GM19372 (cell line): ENCODE data around the gene BCAN.
"Not testable (repeated sequence)": the region's sequence is repeated elsewhere in the genome, so short reads cannot be mapped to it uniquely, and the experiment has no call there.

Source experiments
- ATAC-seq: cut with Tn5 transposase; IDR thresholded peaks from one replicate; pipeline ENCODE4 v1.9.1; 2021; ENCODE audit warnings: mild to moderate bottlenecking, low read depth, moderate library complexity; ENCODE audit not compliant: unreplicated experiment

BCAN gene, protein sequence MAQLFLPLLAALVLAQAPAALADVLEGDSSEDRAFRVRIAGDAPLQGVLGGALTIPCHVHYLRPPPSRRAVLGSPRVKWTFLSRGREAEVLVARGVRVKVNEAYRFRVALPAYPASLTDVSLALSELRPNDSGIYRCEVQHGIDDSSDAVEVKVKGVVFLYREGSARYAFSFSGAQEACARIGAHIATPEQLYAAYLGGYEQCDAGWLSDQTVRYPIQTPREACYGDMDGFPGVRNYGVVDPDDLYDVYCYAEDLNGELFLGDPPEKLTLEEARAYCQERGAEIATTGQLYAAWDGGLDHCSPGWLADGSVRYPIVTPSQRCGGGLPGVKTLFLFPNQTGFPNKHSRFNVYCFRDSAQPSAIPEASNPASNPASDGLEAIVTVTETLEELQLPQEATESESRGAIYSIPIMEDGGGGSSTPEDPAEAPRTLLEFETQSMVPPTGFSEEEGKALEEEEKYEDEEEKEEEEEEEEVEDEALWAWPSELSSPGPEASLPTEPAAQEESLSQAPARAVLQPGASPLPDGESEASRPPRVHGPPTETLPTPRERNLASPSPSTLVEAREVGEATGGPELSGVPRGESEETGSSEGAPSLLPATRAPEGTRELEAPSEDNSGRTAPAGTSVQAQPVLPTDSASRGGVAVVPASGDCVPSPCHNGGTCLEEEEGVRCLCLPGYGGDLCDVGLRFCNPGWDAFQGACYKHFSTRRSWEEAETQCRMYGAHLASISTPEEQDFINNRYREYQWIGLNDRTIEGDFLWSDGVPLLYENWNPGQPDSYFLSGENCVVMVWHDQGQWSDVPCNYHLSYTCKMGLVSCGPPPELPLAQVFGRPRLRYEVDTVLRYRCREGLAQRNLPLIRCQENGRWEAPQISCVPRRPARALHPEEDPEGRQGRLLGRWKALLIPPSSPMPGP

DNA sequence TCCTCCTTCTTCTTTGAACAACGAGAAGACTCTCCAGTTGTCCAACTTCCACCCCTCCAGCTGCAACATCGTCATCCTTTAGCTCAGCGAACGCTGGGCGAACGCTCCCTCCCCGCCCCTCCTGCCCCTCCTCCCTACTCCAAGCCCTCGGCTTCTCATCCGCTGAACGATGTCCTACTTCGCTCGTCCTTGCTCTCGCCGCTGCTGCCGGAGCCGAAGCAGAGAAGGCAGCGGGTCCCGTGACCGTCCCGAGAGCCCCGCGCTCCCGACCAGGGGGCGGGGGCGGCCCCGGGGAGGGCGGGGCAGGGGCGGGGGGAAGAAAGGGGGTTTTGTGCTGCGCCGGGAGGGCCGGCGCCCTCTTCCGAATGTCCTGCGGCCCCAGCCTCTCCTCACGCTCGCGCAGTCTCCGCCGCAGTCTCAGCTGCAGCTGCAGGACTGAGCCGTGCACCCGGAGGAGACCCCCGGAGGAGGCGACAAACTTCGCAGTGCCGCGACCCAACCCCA lies at the start of gene BCAN:
Gene BCAN, plus strand, starts transcription at position 357 of the 504 bp plus-strand sequence. CDS start 3,938 bp downstream, outside the sequence.
- ATAC-seq: no peak

DNA sequence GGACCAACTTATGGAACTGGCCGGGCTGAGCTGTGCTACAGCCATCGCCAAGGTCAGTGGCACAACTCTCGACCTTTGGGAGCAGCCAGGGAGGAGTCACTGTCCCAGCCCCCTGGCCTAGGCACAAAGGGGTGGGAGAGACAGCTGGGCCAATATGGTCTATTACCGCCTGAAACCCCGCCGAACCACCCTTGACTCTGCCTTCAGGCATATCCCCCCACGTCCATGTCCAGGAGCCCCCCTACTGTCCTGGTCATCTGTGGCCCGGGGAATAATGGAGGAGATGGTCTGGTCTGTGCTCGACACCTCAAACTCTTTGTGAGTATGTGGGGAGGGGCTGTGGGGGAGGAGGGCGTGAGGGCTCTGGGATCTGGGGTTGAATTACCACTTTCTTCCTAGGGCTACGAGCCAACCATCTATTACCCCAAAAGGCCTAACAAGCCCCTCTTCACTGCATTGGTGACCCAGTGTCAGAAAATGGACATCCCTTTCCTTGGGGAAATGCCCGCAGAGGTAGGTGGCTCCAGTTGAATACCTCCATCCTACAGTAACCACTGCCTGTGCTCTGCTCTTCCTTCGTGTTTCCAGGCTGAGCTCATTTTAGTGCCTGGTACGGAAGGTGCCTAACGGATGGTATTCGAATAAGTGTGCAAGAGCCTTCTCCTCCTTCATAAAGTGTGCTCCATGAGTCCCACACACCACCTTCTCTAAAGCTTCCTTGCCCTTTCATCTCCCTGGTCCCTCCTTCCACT lies 49.6 kb upstream of the BCAN start:
- no peak for ATAC-seq

DNA sequence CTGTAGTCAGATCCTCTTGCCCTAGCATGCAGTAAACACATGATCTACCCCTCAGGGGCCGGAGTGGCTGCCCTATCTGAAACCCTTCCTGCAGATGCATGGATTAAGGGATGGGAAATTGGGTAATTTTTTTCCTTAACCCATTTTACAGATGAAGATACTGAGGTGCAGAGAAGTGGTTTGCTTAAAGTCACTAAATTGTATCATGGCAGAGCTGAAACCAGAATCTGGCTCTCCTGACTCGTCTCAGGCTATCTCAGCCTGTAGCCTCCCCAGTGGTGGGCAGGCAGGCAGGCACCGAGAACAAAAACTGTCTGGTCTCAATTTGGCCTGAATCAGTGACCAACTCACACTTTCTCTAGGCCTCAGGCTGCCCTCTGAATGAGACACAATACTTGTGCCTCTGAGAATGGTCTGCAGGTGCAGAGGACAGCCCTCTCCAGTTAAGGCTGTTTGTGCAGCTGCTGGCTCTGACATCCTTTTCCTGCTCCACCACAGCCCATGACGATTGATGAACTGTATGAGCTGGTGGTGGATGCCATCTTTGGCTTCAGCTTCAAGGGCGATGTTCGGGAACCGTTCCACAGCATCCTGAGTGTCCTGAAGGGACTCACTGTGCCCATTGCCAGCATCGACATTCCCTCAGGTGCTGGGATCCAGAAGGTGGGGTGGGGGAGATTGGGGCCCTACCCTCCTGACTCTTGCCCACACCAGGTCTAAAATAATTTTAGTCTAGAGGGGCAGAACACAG lies 48.8 kb upstream of the BCAN start:
- no peak for ATAC-seq

DNA sequence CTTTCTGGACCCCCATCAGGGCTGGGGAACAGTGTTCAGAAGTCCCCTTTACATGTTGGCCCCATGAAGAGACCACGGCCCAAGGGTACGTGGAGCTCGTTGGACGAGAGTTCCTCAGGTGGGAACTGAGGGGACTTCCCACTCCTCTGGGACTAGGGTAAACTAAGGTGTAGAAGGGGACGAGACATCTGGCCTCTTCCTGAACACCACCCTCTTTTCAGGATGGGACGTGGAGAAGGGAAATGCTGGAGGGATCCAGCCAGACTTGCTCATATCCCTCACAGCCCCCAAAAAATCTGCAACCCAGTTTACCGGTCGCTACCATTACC lies 48.3 kb upstream of the BCAN start:
- no peak for ATAC-seq

DNA sequence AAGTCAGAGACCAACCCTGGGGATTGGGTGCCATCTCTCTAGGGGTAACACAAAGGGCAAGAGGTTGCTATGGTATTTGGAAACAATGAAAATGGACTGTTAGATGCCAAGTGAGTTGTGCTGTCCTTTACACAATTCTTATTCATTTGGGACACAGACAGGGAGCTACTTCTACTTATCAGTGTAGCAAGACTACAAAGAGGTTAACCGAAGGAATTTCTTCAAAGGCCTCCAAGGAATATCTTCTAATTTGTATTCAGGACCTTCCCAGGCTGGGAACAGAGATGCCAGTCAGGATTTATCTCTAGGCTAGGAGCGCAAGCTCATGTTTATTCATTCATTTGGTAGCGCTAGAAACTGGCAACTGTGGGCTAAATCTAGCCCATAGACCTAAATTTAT lies 47.7 kb upstream of the BCAN start:
- ATAC-seq: no peak

DNA sequence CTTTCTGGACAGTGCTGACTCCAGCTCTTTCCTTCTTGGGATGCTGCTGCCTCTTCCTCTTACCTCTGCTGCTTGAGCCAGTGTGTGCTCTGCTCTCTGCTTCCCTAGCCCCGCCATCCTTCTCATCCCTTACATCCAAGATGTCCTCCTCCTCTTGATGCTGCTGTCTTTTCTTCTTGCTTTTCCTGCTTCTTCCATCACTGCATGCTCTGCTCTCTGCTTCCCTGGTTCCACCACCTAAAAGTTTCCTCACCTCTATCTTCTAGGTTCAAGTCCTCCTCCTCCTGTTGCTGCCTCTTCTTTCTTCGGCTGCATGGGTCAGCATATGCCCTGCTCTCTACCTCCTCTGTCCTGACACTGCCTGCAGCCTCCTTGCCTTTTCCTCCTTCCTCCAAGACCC lies 46.9 kb upstream of the BCAN start:
- no peak for ATAC-seq

DNA sequence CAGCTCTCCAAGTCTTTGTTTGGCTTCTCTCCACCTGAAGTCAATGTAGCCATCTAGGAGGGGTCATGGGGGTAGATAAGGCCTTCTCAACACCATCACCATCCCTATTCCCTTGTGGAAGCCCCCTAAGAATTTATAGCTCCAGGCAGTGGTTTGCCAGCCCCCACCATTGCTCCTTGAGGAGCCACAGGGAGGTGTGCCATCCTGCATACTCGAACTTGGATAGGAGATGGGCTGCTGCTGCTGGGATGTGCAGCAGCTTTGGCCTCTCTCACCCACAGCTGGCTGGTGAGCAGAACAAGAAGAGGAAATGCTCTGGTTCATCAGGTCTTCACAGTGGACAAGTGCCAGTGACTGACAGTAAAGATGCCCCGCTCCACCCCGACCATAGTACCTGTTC lies 45.5 kb upstream of the BCAN start:
- no peak for ATAC-seq

DNA sequence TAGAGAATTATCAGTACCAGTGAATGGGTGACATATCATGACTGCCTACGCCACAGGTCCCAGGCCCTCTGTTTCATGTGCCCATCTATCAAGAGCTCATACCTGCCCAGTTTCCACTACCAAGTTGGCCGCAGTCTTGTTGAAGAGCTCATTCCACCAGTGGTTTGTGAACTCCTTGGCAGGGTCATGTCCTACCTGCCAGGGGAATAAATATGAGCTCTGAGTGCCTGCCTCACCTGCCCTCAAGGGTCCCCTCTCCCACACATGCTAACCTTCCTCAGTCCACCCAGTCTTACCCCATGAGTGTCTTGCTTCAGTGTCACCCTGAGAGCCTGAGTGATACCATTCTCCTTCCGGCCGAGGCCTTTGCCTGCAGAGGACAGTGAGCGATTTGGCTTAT lies 43.8 kb upstream of the BCAN start:
- no peak for ATAC-seq

DNA sequence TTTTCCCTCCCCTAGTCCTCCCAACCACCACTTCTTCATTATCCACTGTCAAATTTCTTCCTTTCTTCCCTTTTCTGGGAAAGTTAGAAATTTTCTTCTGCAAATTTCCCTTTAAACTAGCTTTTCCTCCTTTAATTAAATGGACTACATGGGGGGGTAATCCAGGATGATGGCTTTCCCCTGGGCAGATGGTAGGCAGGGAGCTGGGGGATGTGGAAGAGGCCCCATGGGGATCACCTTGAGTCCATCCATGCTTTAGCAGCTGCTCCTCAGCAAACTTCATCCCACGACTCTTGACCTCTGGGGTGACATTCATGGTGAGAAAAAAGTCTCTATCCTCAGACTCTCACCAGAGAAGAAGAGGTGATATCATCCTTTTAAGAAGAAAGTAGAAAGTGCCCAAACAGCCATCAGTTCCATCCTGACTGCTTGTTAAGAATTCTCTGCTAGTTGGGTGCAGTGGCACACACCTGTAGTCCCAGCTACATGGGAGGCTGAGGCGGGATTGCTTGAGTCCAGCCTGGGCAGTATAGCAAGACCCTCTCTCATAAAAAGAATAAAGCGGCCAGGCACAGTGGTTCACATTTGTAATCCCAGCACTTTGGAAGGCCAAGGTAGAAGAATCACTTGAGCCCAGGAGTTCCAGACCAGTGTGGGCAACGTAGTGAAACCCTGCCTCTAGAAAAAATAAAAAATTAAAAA lies 43.0 kb upstream of the BCAN start:
- ATAC-seq: no peak

DNA sequence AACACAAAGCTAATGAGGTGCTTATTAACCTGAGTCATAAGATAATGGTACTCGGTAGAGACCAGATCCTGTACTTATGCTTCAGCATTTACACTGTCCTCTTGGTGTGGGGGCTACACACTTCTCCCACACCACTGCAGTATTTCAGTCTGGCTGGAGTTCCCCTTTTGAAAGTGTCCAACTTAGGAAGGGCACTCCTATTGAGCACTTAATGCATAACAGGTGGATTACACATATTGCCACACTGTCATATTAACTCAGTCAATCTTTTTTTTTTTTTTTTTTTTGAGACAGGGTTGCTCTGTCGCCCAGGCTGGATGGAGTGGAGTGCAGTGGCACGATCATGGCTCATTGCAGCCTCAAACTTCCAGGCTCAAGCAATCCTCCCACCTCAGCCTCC lies 42.1 kb upstream of the BCAN start:
- ATAC-seq: no peak

DNA sequence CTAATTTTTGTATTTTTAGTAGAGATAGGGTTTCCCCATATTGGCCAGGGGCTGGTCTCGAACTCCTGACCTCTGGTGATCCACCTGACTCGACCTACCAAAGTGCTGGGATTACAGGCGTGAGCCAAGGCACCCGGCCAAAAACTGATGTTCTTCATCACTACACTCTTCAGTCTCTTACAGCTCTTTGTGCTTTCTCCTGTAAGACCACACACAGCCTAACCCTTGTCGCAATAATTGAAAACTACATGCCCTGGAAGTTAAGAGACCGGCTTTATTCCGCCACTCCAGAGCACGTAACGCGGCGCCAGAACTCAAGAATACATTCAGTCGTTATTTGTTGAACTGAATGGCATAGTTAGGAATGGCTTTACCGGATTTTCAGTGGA lies 41.2 kb upstream of the BCAN start:
- no peak for ATAC-seq

DNA sequence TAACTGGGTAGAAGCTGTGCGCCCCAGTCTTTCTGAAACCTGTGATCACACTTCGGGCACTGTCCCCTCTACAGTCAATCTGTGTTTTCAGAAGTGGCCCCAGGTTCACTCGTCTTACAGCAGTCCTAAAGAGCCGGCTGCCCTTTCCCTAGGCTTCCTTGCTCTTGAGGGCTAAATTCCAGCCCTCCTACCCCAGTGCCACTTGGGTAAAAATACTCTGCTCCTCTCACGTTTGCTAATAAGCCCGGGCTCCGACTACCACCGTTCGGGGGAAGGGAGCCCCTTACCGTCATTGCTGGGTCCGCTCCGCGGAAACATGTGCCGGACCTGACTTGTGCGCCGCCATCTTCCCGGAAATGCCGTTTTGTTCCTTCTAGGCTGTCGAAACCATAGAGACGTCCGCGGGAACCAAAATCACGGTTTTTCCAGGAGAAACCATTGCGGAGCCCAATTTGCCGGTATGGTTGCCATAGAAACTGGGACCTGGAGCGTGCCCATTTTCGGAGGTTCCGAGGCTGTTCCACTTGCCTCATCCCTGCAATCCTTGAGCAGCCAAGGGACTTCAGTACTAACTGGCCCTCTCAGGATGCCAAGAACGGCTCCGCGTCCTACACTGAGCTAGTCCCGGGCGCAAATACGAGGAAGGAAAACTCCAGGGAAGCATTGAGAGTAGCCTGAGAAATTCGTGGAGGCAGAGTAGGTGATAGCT lies 40.6 kb upstream of the BCAN start, which contains the start of gene GPATCH4:
Gene GPATCH4, minus strand, starts transcription at position 358 of the 709 bp plus-strand sequence.
- no peak for ATAC-seq

DNA sequence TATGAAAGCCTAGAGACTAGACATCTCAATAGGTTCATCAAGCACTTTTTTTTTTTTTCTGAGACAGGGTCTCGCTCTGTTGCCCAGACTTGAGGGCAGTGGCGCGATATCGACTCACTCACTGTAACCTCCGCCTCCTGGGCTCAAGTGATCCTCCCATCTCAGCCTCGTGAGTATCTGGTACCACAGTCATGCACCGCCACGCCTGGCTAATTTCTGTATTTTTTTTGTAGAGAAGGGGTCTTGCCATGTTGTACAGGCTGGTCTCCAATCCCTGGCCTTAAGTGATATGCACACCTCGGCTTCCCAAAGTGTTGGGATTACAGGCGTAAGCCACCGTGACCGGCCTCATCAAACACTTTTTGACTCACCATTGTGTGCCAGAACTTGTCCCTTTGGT lies 40.0 kb upstream of the BCAN start:
- no peak for ATAC-seq

DNA sequence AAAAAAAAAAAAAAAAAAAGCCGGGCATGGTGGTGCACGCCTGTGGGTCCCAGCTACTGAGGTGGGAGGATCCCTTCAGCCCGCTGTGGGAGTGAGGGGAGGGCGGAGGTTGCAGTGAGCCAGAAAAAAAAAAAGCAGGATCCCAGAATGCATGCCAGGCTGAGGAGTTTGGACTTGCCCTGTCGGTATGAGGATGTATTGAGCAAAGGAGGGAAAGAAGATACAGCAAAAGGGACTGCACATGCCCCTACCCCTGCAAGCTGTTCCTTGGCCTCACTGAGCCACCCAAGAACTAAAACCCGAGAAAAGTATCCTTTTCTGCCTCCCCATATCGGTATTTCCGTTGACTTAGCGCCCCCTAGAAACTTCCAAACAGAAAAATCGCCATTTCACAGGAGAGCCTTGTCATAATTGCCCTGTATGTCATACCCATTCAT lies 39.3 kb upstream of the BCAN start:
- no peak for ATAC-seq

DNA sequence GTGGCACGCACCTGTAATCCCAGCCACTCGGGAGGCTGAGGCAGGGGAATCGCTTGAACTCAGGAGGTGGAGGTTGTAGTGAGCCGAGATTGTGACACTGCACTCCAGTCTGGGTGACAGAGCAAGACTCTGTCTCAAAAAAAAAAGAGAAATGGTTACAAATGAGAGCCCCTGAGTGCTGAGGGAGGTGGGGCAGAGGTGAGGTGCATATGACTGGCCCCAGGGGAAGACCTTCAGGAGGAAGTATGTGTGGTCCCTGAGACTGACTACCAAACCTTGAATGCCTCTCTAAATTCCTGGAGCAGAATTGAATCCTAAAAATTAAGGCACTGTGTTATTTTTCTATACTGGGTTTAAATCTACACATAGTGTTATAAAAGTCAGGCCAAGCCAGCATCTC lies 34.6 kb upstream of the BCAN start:
- ATAC-seq: not testable (repeated sequence)

DNA sequence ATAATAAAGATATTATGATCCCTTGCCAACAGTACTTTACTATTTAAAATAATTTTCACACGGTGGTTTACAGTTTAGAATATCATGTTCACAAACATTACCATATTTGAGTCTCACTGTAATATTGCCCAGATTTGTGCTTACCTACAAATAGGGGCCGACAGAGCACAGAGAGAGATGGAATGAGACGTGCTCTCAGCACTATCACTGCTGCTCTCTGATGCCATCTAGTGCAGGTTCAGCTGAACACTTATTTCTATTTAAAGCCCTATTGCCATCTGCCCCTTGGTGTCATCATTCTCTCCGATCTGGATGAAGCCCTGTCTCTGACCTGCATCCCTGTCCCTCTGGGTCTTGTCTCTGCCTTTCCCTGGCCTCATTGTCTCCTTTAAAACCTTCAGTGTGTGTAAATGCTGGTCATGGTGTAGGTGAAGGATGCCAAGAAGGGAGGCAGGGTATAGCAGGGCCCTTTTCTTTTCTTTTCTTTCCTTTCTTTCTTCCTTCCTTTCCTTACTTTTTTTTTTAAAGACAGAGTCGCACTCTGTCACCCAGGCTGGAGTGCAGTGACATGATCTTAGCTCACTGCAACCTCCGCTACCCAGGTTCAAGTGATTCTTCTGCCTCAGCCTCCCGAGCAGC lies 33.8 kb upstream of the BCAN start:
- ATAC-seq: no peak

DNA sequence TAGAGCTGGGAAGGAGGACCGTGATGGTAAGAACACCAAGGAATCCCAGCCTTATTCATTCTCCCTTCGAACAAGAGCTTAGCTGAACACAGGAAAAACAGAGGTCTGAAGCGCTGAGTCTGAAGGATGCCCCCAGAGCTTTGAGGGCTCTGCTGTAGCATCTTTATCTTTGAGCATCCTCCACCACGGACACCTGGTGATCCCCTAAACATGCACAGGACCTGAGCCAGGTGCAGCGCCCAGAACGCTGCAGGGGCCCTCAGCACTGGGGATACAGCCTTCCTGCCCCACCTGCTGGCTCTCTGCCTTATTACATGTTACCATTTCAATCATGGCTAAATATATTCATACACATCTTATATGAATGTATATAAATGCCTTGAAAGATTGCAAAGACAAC lies 32.9 kb upstream of the BCAN start:
- ATAC-seq: no peak

DNA sequence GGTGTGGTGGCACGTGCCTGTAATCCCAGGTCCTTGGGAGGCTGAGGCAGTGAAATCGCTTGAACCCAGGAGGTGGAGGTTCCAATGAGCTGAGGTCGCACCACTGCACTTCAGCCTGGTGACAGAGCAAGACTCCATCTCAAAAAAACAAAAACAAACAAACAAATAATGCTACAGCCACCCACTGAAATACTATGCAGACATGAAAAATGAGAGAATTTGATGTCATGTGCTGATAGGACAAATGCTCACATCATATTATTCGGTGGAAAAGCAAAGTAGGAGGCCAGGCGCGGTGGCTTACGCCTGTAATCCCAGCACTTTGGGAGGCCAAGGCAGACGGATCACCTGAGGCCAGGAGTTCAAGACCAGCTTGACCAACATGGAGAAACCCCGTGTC lies 31.8 kb upstream of the BCAN start:
- ATAC-seq: not testable (repeated sequence)
